Ishikawa (cell line): ENCODE results near the gene RPL28.

ENCODE experiments used
- CREB1 ChIP-seq: IDR thresholded peaks from 2 replicates; pipeline ENCODE4 v1.6.1; 2012; ENCODE audit warnings: low read depth
- EP300 ChIP-seq: IDR thresholded peaks from 2 replicates; pipeline ENCODE4 v1.6.1; 2012; ENCODE audit warnings: borderline replicate concordance
- MAX ChIP-seq: IDR thresholded peaks from 2 replicates; pipeline ENCODE4 v1.6.1; 2012
- TAF1 ChIP-seq: IDR thresholded peaks from 2 replicates; pipeline ENCODE4 v1.6.1; 2012; ENCODE audit warnings: low read depth, mild to moderate bottlenecking
- YY1 ChIP-seq: IDR thresholded peaks from 2 replicates; pipeline ENCODE4 v1.6.1; 2012; ENCODE audit warnings: low read depth

- TF ChIP-seq MAX, result no peak
- TF ChIP-seq EP300, result no peak
- no peak for TF ChIP-seq TAF1
- TF ChIP-seq YY1, result no peak
- no peak for TF ChIP-seq CREB1
These were observed 20.5 kb upstream of the RPL28 start for GRCh38 chr19:55365245-55365644.
